HepG2 (cell line): ENCODE results near the gene GPATCH4. TPM values are rescaled to one million over a fixed set of nuclear protein-coding genes. Genes with fewer than 3 reads are reported as not detected.

Experiments
- CBFB ChIP-seq: sonication (generic); formaldehyde crosslinking; IDR thresholded peaks from 2 replicates; pipeline ENCODE4 v1.4.0; 2020; ENCODE audit warnings: missing genetic modification reagents
- FOSL1 ChIP-seq: sonication (generic); formaldehyde crosslinking; IDR thresholded peaks from 2 replicates; pipeline ENCODE4 v1.9.0; 2021; ENCODE audit warnings: missing genetic modification reagents, borderline replicate concordance
- polyA plus RNA-seq, 8 experiments: library from polyadenylated mRNA; depleted of rRNA in 3 of 8; stranded (reverse) in 7 of 8; unstranded in 1 of 8; fragments of >200 nt; fragmentation: Illumina TruSeq in 4 of 8; extraction: Trizol in 4 of 8; gene quantifications; 2 replicates each; pipeline versions ENCODE4 v1.2.1 to v1.2.3, GENCODE V29; 2011 to 2016; ENCODE audit warnings: low read depth in 4 of 8, missing spikeins in 1 of 8, mixed read lengths in 1 of 8; ENCODE audit not compliant: insufficient read depth in 1 of 8
- total RNA-seq, 5 experiments: library from RNA; depleted of rRNA; stranded (reverse); fragments of >200 nt; fragmentation: Illumina TruSeq; extraction: Trizol; gene quantifications; 2 replicates each; pipeline ENCODE4 v1.2.3, GENCODE V29; 2016; ENCODE audit warnings: low read depth in 1 of 5
- TF ChIP-seq, protein P1 (sequence below): IDR thresholded peaks from 2 replicates; pipeline ENCODE4 v1.6.1; 2016; ENCODE audit warnings: missing compliant biosample characterization, missing genetic modification reagents, borderline replicate concordance
- TF ChIP-seq, protein P2 (sequence below): sonication (generic); formaldehyde crosslinking; IDR thresholded peaks from 2 replicates; pipeline ENCODE4 v1.4.0; 2020; ENCODE audit warnings: mild to moderate bottlenecking, missing genetic modification reagents

The GPATCH4 gene
- total and polyA plus RNA-seq, 2 of the 13 experiments (the other 11 are each of a cell fraction or from before 2014, with no cell fraction given) = 19.2 to 37.9 TPM

DNA sequence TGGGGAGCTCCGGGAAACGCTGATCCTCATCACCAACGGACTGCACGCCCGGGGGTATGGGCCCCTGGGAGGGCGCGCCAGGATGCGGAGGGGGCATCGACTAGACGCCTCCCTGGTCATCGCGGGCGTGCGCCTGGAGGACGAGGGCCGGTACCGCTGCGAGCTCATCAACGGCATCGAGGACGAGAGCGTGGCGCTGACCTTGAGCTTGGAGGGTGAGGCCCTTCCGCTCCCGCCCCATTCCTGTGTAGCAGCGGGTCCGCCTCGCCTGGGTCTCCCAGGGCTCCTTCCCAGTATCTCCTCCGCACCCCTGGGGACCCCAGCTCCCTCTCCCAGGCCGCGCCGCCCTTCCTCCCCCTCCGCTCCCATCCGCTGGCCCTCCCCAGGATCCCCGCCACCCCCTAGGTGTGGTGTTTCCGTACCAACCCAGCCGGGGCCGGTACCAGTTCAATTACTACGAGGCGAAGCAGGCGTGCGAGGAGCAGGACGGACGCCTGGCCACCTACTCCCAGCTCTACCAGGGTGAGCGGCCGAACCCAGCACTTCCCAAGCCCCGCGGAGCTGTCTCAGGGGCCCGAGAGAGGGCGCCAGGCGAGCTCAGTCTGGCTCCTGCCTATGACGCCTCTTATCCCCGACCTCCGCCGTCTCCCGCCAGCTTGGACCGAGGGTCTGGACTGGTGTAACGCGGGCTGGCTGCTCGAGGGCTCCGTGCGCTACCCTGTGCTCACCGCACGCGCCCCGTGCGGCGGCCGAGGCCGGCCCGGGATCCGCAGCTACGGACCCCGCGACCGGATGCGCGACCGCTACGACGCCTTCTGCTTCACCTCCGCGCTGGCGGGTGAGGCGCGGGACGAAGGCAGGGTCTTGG is 22.9 kb upstream of the GPATCH4 start (continued):
- TF ChIP-seq, protein P1, sequence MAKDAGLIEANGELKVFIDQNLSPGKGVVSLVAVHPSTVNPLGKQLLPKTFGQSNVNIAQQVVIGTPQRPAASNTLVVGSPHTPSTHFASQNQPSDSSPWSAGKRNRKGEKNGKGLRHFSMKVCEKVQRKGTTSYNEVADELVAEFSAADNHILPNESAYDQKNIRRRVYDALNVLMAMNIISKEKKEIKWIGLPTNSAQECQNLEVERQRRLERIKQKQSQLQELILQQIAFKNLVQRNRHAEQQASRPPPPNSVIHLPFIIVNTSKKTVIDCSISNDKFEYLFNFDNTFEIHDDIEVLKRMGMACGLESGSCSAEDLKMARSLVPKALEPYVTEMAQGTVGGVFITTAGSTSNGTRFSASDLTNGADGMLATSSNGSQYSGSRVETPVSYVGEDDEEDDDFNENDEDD (CRISPR knock-in tag) = peak; percentile 49; the same call in 1 of the 2 replicates
- TF ChIP-seq CBFB (CRISPR knock-in tag) = 0 out of 2 replicates have a peak, but pooled peaks have one; percentile 28
- TF ChIP-seq FOSL1 (CRISPR knock-in tag) = no peak
- TF ChIP-seq, protein P2, sequence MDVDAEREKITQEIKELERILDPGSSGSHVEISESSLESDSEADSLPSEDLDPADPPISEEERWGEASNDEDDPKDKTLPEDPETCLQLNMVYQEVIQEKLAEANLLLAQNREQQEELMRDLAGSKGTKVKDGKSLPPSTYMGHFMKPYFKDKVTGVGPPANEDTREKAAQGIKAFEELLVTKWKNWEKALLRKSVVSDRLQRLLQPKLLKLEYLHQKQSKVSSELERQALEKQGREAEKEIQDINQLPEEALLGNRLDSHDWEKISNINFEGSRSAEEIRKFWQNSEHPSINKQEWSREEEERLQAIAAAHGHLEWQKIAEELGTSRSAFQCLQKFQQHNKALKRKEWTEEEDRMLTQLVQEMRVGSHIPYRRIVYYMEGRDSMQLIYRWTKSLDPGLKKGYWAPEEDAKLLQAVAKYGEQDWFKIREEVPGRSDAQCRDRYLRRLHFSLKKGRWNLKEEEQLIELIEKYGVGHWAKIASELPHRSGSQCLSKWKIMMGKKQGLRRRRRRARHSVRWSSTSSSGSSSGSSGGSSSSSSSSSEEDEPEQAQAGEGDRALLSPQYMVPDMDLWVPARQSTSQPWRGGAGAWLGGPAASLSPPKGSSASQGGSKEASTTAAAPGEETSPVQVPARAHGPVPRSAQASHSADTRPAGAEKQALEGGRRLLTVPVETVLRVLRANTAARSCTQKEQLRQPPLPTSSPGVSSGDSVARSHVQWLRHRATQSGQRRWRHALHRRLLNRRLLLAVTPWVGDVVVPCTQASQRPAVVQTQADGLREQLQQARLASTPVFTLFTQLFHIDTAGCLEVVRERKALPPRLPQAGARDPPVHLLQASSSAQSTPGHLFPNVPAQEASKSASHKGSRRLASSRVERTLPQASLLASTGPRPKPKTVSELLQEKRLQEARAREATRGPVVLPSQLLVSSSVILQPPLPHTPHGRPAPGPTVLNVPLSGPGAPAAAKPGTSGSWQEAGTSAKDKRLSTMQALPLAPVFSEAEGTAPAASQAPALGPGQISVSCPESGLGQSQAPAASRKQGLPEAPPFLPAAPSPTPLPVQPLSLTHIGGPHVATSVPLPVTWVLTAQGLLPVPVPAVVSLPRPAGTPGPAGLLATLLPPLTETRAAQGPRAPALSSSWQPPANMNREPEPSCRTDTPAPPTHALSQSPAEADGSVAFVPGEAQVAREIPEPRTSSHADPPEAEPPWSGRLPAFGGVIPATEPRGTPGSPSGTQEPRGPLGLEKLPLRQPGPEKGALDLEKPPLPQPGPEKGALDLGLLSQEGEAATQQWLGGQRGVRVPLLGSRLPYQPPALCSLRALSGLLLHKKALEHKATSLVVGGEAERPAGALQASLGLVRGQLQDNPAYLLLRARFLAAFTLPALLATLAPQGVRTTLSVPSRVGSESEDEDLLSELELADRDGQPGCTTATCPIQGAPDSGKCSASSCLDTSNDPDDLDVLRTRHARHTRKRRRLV (CRISPR knock-in tag) = no peak
